GM12878 (cell line): ENCODE data around the gene DDX27. TPM values are rescaled to one million over a fixed set of nuclear protein-coding genes. Genes with fewer than 3 reads are reported as not detected.

ENCODE experiments used
- ATAC-seq: fragments of 200-7000 bp; cut with Tn5 transposase; 3 replicates; pipeline ENCODE4 v1.9.1; 2020; ENCODE audit warnings: mild to moderate bottlenecking, moderate library complexity
- BruUV-seq: library from RNA; stranded (reverse); fragments of 400-500 nt; replicated peaks from 2 replicates; lab custom pipeline; 2021; lab: Mats Ljungman, UMichigan
- CTCF ChIA-PET: fragments of 300-600 bp; sonication (Branson Sonifier 250); formaldehyde crosslinking; extraction: SDS; loops from one replicate; lab custom pipeline; 2021; ENCODE audit warnings: inconsistent platforms; lab: Yijun Ruan, JAX
- POLR2A ChIA-PET: fragments of 350-600 bp; formaldehyde crosslinking; extraction: SDS; loops from one replicate; lab custom pipeline; 2021; ENCODE audit warnings: inconsistent platforms; lab: Charles Lee
- RAD21 ChIA-PET: fragments of 300-600 bp; sonication (Branson Sonifier 250); formaldehyde crosslinking; loops from one replicate; lab custom pipeline; 2023; ENCODE audit warnings: antibody characterized with exemption; ENCODE audit not compliant: unreplicated experiment; lab: Charles Lee
- SMC1A ChIA-PET: fragments of 300-600 bp; sonication (Branson Sonifier 250); formaldehyde crosslinking; loops from one replicate; lab custom pipeline; 2023; ENCODE audit not compliant: unreplicated experiment, uncharacterized antibody; lab: Charles Lee
- DNase-seq: peaks from one replicate; pipeline ENCODE4 v3.0.0-alpha.2; 2011; ENCODE audit warnings: low read depth, low spot score
- FAIRE-seq: peaks from 3 replicates; lab custom pipeline; 2011; peaks lifted over from hg19 to GRCh38; lab: Jason Lieb, UNC
- H2AFZ ChIP-seq: 2 replicates; pipeline ENCODE4 v1.6.0; 2011; ENCODE audit warnings: low read depth, low read length, control low read depth; ENCODE audit not compliant: control insufficient read depth
- H3K27ac ChIP-seq: 2 replicates; pipeline ENCODE4 v1.5.1; 2011; ENCODE audit warnings: control low read depth; ENCODE audit not compliant: control insufficient read depth, insufficient read depth
- H3K27me3 ChIP-seq, 2 experiments: replicated peaks in 1 of 2; 2 replicates each; pipeline versions ENCODE4 v1.6.0 to v1.6.1; 2011; ENCODE audit warnings: low read length in 1 of 2; ENCODE audit not compliant: control insufficient read depth in 2 of 2, insufficient read depth in 2 of 2
- H3K36me3 ChIP-seq, 2 experiments: 2 replicates each; pipeline ENCODE4 v1.5.1; 2011; ENCODE audit warnings: low read length in 1 of 2; ENCODE audit not compliant: control insufficient read depth in 2 of 2, insufficient read depth in 2 of 2
- H3K4me1 ChIP-seq: 2 replicates; pipeline ENCODE4 v1.6.1; 2011; ENCODE audit warnings: mild to moderate bottlenecking, low read length, moderate library complexity, mixed read lengths; ENCODE audit not compliant: control insufficient read depth, insufficient read depth
- H3K4me2 ChIP-seq: 2 replicates; pipeline ENCODE4 v1.6.0; 2011; ENCODE audit warnings: control low read depth; ENCODE audit not compliant: control insufficient read depth, insufficient read depth
- H3K4me3 ChIP-seq: fragments of 200-600 bp; sonication (generic); 2 replicates; pipeline ENCODE4 v1.5.1; 2016
- H3K79me2 ChIP-seq: 2 replicates; pipeline ENCODE4 v1.6.0; 2011; ENCODE audit warnings: low read length; ENCODE audit not compliant: control insufficient read depth, insufficient read depth
- H3K9ac ChIP-seq: 2 replicates; pipeline ENCODE4 v1.8.0; 2011; ENCODE audit warnings: low read length, control low read depth, mixed read lengths; ENCODE audit not compliant: control insufficient read depth, insufficient read depth
- H3K9me3 ChIP-seq: replicated peaks from 3 replicates; pipeline ENCODE4 v1.5.1; 2011; ENCODE audit warnings: mild to moderate bottlenecking, low read length; ENCODE audit not compliant: control insufficient read depth, insufficient read depth
- H4K20me1 ChIP-seq: 2 replicates; pipeline ENCODE4 v1.6.0; 2011; ENCODE audit not compliant: control insufficient read depth, insufficient read depth
- BCL11A ChIP-seq: IDR thresholded peaks from 2 replicates; pipeline ENCODE4 v1.6.1; 2011; ENCODE audit warnings: low read depth, low read length
- CREB1 ChIP-seq: IDR thresholded peaks from 2 replicates; pipeline ENCODE4 v1.6.1; 2012; ENCODE audit warnings: low read depth, mild to moderate bottlenecking, inconsistent platforms
- EGR1 ChIP-seq, 2 experiments: IDR thresholded peaks; 1 replicate in 1 of 2; 2 replicates in 1 of 2; pipeline ENCODE4 v1.6.1; 2011 to 2012; ENCODE audit warnings: low read depth in 2 of 2, low read length in 2 of 2, borderline replicate concordance in 1 of 2, mild to moderate bottlenecking in 1 of 2, moderate library complexity in 1 of 2
- FOXM1 ChIP-seq: IDR thresholded peaks from 2 replicates; pipeline ENCODE4 v1.6.1; 2012; ENCODE audit warnings: low read depth, mild to moderate bottlenecking, inconsistent platforms, low read length, moderate library complexity
- HDAC2 ChIP-seq: fragments of 200-600 bp; sonication (generic); IDR thresholded peaks from 2 replicates; pipeline ENCODE4 v1.6.1; 2017
- HDGF ChIP-seq: fragments of 450-650 bp; IDR thresholded peaks from 2 replicates; pipeline ENCODE4 v1.6.1; 2016; ENCODE audit warnings: antibody characterized with exemption
- IKZF2 ChIP-seq, 2 experiments: fragments of 450-650 bp; IDR thresholded peaks; 2 replicates each; pipeline ENCODE4 v1.6.1; 2017; ENCODE audit warnings: mild to moderate bottlenecking in 2 of 2, moderate library complexity in 2 of 2
- JUNB ChIP-seq: IDR thresholded peaks from 2 replicates; pipeline ENCODE4 v1.6.1; 2016; ENCODE audit warnings: antibody characterized with exemption, mild to moderate bottlenecking
- MTA3 ChIP-seq: IDR thresholded peaks from 2 replicates; pipeline ENCODE4 v1.6.1; 2012; ENCODE audit warnings: low read length, inconsistent platforms, borderline replicate concordance
- POLR2A ChIP-seq: IDR thresholded peaks from 2 replicates; pipeline ENCODE4 v1.6.1; 2011; ENCODE audit warnings: low read depth, mild to moderate bottlenecking, low read length
- SMAD5 ChIP-seq: IDR thresholded peaks from 2 replicates; pipeline ENCODE4 v1.6.1; 2016; ENCODE audit warnings: antibody characterized with exemption, low read depth
- SUZ12 ChIP-seq: fragments of 200-600 bp; sonication (generic); IDR thresholded peaks from one replicate; pipeline ENCODE4 v1.6.1; 2018; ENCODE audit warnings: antibody characterized with exemption, mild to moderate bottlenecking; ENCODE audit not compliant: unreplicated experiment
- TARDBP ChIP-seq: IDR thresholded peaks from 2 replicates; pipeline ENCODE4 v1.6.1; 2016; ENCODE audit warnings: borderline replicate concordance
- ZBED1 ChIP-seq: IDR thresholded peaks from 2 replicates; pipeline ENCODE4 v1.6.1; 2016; ENCODE audit warnings: borderline replicate concordance
- ZNF207 ChIP-seq: fragments of 450-650 bp; IDR thresholded peaks from 2 replicates; pipeline ENCODE4 v1.6.1; 2014; ENCODE audit warnings: antibody characterized with exemption, mild to moderate bottlenecking, borderline replicate concordance
- ZNF384 ChIP-seq: IDR thresholded peaks from 2 replicates; pipeline ENCODE4 v1.6.1; 2012; ENCODE audit warnings: low read depth, mild to moderate bottlenecking, low read length, improper control_type of control experiment, borderline replicate concordance
- WGBS: methylation state at CpG from one replicate; pipeline ENCODE4 v1.1.6; 2016; ENCODE audit warnings: low lambda C conversion rate; ENCODE audit not compliant: insufficient replicate concordance, insufficient coverage; ENCODE audit errors: missing lambda C conversion rate; 5-methylcytosine and 5-hydroxymethylcytosine counted together
- in situ Hi-C: fragments of 300-500 bp; cut with MboI; formaldehyde crosslinking; loops from 9 replicates; pipeline ENCODE4 v1.14.3; 2018; ENCODE audit warnings: mixed read lengths
- intact Hi-C: fragments of 100-400 bp; cut with micrococcal nuclease; formaldehyde crosslinking; loops from one replicate; pipeline ENCODE4 v1.14.2; 2022; ENCODE audit not compliant: unreplicated experiment
- polyA plus RNA-seq, 11 experiments: library from polyadenylated mRNA; depleted of rRNA in 4 of 11; unstranded in 6 of 11; stranded (reverse) in 5 of 11; fragments of >200 nt; fragmentation: Nextera tagmentation in 4 of 11; fragmentation: Illumina TruSeq in 1 of 11; extraction: Ambion mirVana in 4 of 11; extraction: Trizol in 1 of 11; gene quantifications; 1 replicate in 1 of 11; 2 replicates in 10 of 11; pipeline versions ENCODE4 v1.2.1 to v1.2.3, GENCODE V29; 2011 to 2016; ENCODE audit warnings: inconsistent platforms in 2 of 11, missing spikeins in 2 of 11, low read depth in 1 of 11
- total RNA-seq, 4 experiments: library from RNA; depleted of rRNA in 3 of 4; stranded (reverse); fragments of >200 nt in 3 of 4; fragmentation: Illumina TruSeq in 1 of 4; extraction: Trizol in 1 of 4; gene quantifications; 2 replicates each; pipeline versions ENCODE4 v1.2.1 to v1.2.3, GENCODE V29; 2013 to 2021

Gene DDX27
- total and polyA plus RNA-seq, 10 of the 15 experiments (the other 5 are each of a cell fraction or from before 2014, with no cell fraction given) = 19.8 to 78.8 (median 54.9) TPM

GRCh38 chr20:49276961-49277785 lies 58.0 kb downstream of the DDX27 start (continued):
- no peak for TF ChIP-seq ZNF207
- no peak for TF ChIP-seq HDAC2
- TF ChIP-seq ZNF384 = no peak
- 0 out of 2 replicates have a peak, but pooled peaks have one; percentile 44 for TF ChIP-seq ZBED1
- no peak for TF ChIP-seq CREB1
- peak; percentile 90 for TF ChIP-seq HDGF
- TF ChIP-seq MTA3 = no peak

- H3K4me1 ChIP-seq = peaks cover 6% of the 10 kb centered on the region; the same call in 1 of the 2 replicates
Observed at GRCh38 chr20:49277786-49278035, 58.5 kb downstream of the DDX27 start.

More at GRCh38 chr20:49277786-49278035, 58.5 kb downstream of the DDX27 start:
- FAIRE-seq = no peak
- ChIA-PET POLR2A (interaction anchor here (0.9 to 1.9 kb wide), 3 partner anchors 9 to 60 kb away, joined by 3 to 7 read pairs (median 6); no protein-coding TSS in a partner anchor), RAD21 (interaction anchor here (0.7 to 3.0 kb wide), 3 partner anchors 10 to 59 kb away, joined by 3 to 17 read pairs (median 4); partner anchors contain the start of gene DDX27), CTCF (no interaction called here), SMC1A (no interaction called here)
- Histone ChIP-seq H3K27ac (peak overlapping the region; percentile 92), H3K27me3 (no peaks in the 10 kb centered on the region), H3K4me2 (no peak overlapping the region), H4K20me1 (peaks cover under 1% of the 10 kb centered on the region; the same call in 1 of the 2 replicates), H3K4me3 (peak overlapping the region; percentile 73), H2AFZ (no peak overlapping the region), H3K36me3 (peaks cover 13 to 39% of the 10 kb centered on the region in 2 experiments), H3K79me2 (peaks cover 83% of the 10 kb centered on the region), H3K9me3 (peaks cover 11% of the 10 kb centered on the region), H3K9ac (peak overlapping the region; percentile 98)
- TF ChIP-seq IKZF2 (IDR thresholded peaks at IDR 0.05) = no peak
- peak; percentile 61 for TF ChIP-seq POLR2A
- no peak for TF ChIP-seq TARDBP
- no peak for TF ChIP-seq FOXM1
- 0 out of 2 replicates have a peak, but pooled peaks have one; percentile 6 for TF ChIP-seq HDGF
- TF ChIP-seq JUNB = no peak
- TF ChIP-seq EGR1 (IDR thresholded peaks at IDR 0.05; ENCODE audit: borderline replicate concordance in 1 of 2, low read depth in 2 of 2, low read length in 2 of 2) = 0 out of 3 replicates have a peak, but pooled peaks of 1 of the 2 experiments have one; percentile 1
- TF ChIP-seq SUZ12 = no peak
- no peak for TF ChIP-seq SMAD5
- TF ChIP-seq BCL11A = no peak
- DNase-seq = no peak
- BruUV-seq = no TSS peak
- WGBS = 0% methylated on average over 11 of the region's 22 CpGs
- ATAC-seq = no peak
- in situ Hi-C loops = no loop called here
- intact Hi-C loops = loop anchor here (2.0 to 10.0 kb wide), 3 partner anchors 59 to 537 kb away; partner anchors contain the start of genes DDX27 and SLC9A8
